GM19328 (cell line): Measurements from ENCODE around the gene B4GALT2.

ENCODE experiments used
- ATAC-seq: cut with Tn5 transposase; IDR thresholded peaks from one replicate; pipeline ENCODE4 v1.9.1; 2021; ENCODE audit warnings: mild to moderate bottlenecking, moderate library complexity; ENCODE audit not compliant: unreplicated experiment

The B4GALT2 gene

DNA sequence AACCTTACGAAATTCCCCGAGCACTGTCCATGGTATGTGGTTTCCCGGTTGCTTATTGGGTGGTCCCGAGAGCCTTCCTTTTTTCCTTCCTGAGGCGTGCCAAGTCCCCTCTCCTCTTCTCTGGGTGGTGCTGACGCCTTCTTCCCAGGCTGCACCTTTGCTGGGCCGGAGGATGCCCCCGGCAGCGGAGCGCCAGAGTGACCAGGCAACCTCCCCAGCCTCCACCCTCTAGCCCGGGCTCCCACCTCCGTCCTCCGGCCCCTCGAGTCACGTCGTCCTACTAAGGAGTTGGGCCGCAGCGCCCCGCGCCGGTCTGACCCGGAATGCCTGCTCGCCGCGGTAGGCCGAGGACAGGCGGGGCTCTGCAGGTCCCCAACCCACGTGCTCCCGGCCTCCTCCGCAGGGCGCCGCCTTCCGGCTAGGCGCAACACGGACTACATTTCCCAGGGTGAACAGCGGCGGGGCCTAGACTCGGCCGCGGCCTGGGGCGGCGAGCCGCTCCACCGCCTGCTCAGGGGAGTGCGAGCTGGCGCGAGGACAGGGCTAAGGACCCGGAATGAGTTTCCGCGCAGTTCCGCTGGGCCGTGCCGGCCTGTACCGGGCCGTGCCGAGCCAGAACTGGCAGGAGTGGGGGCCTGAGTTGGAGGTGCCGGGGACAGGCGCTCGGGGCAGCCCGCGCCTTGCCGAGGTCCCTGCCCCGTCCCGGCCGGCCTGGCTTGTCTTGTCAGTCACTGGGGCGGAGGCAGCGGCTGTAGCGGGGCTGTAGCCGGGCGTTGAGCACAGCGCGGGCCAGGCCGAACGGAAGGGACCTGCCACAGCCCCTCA lies 32.6 kb upstream of the B4GALT2 start, which contains the start of gene IPO13:
TSS of gene IPO13 (plus strand) at position 715 of the 825 bp plus-strand sequence. CDS start 651 bp downstream, outside the sequence.
- peak; percentile 93 for ATAC-seq

DNA sequence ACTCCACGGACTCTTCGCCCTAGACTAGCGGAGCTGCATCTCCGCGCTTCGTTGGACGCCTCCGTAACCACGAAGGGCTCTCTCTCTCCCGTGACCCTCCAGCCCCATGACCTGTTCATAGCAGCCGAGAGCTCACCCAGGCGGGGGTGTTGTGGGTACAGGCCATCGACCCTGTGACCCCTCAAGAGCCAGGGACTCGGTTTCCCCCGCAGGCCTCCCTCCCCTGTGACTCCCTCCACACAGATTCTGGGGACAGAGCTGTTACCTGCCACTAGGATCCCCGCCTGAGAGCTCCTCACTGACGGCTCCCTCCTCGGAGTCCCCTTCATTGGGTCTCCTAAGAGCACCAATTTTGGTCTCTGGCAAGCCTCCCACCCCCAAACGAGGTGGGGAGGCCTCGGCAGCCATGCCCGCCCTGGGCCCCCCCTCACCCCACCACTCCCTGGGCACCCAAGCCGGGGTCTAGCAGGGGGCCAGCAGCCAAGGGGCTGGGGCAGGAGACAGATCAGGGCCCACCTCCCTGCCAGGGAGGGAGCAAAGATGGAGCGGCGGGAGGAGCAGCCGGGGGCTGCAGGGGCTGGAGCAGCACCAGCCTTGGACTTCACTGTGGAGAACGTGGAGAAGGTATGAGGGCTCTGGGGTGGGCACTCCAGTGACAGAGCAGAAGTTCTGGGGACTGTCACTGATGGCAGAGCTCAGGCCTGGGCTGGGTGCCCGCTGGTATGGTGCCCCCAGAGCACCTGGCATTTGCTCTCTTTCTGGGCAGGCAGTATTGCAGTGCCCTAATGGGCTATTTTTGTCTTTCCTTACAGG lies 31.7 kb upstream of the B4GALT2 start:
- ATAC-seq = no peak

DNA sequence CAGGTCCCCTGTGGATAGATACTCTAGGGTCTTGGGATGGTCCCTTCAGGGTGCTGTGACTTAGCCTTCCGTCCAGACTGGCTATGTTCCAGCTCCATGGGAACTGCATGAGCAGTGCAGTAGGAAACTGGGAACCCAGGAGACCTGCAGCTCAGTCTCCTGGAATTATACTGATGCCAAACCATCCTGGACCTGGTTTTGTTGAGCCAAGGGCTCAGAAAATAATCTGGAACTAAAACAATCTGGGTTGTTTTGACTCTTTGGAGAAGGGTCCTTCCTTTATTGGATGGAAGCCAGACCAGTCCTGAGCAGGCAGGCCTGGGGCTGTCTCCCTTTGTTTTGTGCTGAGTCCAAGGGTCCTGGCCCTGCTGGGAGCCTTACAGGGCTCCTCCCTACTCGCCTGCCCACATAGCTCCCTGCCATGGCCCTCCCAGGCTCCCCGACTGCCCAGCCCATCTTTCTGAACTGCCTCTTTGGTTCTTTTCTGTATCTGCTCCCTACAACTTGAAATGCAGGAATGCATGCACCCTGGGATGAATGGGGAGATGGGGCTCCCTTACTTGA lies 31.1 kb upstream of the B4GALT2 start:
- no peak for ATAC-seq

DNA sequence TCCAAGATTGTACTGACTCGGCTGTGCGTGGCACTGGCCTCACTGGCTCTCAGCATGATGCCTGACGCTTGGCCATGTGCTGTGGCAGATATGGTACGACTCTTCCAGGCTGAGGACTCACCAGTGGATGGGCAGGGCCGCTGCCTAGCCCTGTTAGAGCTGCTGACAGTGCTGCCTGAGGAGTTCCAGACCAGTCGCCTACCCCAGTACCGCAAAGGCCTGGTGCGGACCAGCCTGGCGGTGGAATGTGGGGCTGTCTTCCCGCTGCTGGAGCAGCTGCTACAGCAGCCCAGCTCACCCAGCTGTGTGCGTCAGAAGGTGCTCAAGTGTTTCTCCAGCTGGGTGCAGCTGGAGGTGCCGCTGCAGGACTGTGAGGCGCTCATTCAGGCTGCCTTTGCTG lies 29.3 kb upstream of the B4GALT2 start:
- ATAC-seq = no peak

DNA sequence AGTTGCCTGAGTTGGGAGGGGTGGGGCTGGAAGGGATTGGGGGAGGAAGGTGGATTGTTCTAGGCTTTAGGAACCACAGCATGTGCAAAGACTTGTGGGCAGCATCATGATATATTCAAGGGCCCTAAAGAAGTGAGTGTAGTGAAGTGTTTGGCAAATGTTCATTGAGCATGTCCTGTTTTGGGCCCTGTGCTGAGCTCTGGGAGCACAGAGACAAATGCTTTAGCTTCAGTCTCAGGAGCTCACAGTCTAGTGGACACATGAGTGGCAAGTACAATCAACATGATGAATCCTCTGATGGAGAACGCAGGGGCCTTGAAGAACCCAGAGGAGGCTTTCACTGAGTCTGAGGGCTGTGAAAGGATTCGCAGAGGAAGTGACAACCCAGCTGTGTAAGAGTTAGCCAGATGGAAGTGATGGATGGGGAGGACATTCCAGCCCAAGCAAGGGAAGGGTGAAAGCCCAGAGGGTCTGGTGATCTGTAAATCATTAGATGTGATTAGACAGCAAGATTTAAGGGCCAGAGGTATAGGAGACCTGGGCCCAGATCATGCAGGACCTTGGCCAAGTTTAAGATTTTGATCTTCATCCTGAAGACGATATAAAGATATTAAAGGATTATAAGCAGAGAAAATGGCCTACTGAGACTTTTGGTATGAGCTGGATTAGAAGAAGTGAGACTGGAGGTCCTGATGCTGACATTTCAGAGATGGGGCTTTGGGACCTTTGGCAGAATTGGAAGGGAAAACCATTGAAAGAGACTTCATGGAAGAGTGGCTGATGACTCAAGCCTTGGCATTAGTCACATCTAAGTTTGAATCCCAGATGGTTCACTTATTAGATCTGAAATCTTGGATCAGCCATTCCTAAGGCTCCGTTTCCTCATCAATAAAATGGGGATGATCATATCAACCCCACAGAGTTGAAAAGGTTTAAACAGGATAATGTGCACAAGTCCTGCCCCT lies 27.7 kb upstream of the B4GALT2 start:
- ATAC-seq = no peak

DNA sequence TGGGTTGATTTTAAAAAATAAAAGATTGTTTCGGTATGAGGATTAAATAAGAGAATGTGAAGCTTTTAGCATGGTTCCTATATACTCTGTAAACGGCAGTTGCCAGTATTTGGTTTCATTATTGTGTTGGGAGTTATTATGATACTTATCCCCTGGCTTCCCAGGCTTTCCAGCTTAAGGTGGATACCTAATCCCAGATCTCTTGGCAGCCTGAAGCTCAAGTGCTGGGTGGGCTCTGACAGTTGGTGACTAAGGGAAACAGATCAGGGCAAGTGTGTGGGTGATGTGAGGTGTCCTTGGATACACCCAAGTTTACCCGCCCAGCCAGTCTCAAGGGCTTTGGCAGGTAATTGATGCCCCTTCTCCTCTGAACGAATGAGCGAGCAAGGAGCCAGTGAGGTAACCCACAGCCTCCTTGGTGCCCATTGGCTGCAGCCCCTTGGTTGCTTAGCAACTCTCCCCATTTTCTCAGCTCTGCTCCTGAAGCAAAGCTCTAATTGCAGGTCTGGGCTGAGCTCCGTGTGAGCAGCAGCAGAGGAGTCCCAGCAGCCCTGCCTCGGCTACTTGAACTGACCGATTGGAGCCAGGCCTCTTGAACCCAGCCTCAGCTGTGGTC lies 26.2 kb upstream of the B4GALT2 start:
- no peak for ATAC-seq

DNA sequence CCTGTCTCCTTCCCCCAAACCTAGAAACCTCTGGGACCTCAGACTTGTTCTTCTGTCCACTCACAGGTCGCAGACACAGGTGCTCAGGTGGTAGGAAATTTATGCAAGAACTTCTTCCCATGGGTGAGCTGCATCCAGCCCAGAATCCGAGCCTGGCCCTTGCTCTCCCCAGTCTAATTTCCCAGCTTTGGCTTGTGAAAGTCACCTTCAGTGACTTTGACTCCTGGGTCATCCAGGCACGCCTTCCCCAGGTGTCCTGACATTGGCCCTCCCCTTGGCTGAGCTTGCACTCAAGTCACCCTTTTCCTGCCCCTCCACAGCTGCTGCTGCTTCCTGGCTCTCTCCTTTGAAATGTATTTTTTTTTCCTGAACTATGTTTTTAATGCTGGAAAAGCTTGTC lies 25.6 kb upstream of the B4GALT2 start:
- ATAC-seq = no peak

DNA sequence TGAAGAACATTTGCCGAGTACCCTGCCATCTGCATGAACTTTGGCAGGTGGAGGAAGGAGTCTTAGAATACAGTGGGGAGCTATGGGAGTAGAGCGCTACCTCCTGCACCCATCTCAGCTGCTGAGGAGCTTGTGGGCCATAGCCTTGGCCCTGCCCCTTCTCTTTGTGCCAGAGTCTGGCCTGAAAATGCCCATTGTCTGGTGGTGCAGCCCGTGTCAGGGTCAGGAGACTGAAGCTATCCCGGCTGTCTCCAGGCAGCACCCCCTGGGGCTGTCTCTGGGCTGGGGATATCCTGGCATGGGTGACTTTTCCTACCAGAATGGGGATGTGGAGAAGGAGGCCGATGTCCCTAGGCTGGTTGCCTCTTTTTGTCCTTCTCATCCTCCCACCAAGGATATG lies 25.0 kb upstream of the B4GALT2 start:
- no peak for ATAC-seq

DNA sequence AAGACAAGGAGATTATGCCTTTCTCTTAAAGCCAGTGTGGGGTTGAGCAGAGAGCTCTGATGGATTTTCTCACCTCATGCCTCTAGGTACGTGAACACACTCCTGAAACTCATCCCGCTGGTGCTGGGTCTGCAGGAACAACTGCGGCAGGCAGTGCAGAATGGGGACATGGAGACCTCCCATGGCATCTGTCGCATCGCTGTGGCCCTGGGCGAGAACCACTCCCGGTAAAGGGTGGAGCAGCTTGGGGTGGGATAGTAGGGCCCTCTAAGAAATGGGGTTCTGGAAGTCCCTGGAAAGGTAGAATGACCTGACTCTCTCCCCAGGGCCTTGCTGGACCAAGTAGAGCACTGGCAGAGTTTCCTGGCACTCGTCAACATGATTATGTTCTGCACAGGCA lies 22.8 kb upstream of the B4GALT2 start:
- ATAC-seq = no peak

DNA sequence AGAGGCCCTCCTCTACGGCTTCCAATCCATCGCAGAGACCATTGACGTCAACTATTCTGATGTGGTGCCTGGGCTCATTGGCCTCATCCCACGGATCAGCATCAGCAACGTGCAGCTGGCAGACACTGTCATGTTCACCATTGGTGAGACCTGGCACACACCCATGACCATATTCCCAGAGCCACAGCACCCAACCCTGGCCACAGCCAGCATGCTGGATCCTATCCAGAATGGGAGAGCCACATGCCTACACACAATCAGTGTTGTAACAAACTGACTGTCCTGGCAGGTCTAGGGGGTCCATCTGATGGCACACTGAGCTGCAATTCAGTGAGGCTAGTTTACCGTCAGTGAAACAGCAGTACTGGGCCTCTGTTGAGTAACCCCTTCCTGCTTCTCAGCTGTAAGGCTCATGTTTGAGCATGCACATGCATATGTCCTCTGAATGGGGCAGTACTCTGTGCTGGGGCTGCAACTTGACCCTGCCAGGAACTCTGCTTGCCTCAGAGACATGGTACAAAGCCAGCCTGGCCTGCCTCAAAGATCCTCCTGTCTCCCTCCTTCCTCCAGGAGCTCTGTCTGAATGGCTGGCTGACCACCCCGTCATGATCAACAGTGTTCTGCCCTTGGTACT lies 21.5 kb upstream of the B4GALT2 start:
- ATAC-seq = no peak

DNA sequence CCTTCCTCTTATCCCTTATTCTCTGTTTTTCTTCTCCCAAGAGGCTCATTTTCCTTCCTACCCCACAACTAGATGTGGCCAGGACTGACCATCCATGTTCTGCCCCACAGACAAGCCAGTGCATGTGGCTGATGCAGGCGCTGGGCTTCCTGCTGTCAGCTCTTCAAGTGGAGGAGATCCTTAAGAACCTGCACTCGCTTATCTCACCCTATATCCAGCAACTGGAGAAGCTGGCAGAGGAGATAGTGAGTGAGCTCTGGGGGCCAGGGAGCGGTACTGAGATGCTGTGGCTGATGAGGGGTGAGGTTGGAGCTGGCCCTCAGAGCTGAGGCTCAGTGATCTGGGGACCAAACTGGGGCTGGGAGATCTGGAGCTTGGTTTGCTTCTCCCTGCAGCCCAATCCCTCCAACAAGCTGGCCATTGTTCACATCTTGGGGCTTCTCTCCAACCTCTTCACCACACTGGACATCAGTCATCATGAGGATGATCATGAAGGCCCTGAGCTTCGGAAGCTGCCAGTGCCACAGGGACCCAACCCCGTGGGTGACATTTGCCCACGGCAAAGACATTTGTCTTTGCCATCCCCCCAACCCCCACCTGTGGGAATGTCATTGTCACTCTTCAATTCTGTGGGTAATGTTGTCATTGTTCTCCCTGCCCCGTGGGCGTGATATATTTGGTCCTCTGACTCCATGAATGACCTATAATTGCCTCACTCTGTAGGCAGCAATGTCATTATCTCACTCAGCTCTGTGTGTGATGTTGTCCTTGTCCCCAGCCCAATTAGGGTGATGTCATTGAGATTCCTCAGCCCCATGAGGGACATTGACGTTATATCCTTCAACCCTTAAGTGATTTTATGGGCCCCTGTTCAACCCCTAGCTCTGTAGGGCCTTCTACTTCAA lies 20.4 kb upstream of the B4GALT2 start:
- no peak for ATAC-seq

DNA sequence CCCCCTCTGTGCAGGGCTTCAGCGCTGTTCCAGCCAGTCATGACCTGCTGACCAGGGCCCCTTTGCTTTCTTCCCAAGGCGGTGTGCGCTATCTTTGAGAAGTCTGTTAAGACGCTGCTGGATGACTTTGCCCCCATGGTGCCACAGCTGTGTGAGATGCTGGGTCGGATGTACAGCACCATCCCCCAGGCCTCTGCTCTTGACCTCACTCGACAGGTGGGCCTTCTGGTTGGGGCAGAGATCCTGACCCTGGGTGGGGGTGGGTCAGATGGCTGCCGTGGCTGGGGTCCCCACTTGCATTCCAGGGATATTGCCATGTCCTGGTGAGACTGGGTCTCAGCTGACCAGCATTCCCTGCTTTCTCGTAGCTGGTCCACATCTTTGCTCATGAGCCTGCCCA lies 18.2 kb upstream of the B4GALT2 start:
- ATAC-seq = no peak

DNA sequence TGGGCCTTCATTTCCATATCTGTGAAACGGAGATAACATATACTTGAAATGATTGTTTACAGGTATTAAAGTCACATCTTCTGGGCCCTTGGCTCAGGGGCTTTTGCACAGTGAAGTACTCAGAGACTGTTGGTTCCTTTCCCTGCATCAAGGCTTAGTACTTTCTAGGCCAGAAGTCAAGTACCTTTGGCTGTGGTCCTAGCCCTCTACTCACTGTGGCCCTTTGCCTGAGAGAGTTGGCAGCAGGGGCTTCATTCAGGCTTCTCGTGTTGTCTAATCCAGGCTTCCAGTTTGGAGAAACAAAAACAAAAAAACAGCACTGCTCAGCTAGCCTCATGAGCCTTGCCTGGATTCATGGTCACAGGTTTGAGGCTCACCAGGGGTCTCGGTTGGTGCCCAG lies 17.3 kb upstream of the B4GALT2 start:
- no peak for ATAC-seq

DNA sequence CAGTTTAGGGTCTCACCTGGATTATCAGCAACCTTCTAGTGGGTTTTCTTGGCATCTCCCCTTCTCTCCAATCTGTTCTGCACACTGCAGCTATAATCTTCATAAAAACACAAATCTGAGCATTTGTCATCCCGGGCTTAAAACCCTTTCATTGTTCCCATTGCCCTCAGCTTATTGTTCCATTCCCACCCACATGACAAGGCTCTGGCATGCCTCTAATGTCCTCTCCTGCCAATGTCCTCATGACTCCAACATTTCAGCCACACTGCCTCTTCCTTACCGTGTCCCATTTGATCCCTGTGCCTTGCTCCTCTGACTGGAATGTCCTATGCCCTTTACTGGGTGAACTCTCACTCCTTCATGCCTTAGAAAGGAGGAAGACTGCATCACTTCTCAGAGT lies 16.7 kb upstream of the B4GALT2 start:
- no peak for ATAC-seq

DNA sequence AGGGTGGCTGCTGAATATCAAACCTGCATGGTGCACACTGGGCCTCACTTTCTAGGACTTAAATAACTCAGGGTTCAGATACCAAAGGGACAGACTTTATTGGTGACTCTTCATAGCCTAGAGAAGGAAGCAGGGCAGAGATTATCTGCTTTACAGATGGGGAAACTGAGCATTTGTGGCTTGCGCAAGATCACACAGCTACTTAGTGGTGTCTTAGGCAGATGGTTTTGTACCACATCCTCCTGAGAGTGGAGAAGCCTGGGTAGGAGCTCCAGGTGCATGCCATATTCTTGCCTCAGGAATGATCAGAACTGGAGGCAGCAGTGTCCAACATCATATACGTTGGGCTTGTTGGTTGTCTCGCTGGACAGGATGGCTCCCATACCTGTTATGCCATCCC lies 16.0 kb upstream of the B4GALT2 start:
- ATAC-seq = no peak

DNA sequence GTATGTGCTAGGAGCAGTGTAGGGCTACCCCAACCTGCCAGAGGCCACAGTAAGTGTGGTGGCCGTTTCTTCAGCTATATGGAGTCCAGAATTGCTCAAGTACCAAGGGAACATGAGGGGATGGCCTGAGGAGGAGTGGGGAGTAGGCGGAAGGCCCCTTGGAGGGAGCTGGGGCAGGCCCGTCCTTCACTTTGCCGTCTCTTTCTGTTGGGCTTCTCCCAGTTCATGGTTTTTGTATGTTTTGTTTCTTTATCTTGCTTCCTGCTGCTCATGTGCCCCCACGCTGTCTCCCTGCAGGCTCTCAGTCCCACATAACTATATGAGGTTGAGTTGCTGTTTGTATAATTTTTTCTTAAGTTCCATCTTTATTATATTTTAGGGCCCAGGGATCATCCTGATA lies 15.1 kb upstream of the B4GALT2 start:
- no peak for ATAC-seq

DNA sequence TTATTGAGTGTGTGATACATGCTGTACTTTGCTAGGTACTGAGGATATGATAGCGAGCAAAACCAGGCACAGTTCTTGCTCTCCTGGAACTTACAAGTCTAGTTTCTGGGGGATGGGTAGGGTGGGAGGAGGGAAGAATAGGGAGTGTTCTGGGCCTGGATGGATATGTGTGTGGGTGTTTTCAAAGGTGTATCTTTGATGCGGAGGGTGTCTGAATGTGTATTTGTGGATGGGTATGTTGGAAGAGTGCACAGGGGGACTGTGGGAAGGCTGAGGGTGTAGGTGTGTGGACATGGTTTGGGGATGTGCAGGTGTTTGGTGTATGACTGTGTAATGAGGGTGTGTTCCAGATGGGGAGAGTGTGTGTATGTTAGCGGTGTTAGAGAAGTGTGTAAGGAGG lies 13.7 kb upstream of the B4GALT2 start:
- ATAC-seq = no peak

DNA sequence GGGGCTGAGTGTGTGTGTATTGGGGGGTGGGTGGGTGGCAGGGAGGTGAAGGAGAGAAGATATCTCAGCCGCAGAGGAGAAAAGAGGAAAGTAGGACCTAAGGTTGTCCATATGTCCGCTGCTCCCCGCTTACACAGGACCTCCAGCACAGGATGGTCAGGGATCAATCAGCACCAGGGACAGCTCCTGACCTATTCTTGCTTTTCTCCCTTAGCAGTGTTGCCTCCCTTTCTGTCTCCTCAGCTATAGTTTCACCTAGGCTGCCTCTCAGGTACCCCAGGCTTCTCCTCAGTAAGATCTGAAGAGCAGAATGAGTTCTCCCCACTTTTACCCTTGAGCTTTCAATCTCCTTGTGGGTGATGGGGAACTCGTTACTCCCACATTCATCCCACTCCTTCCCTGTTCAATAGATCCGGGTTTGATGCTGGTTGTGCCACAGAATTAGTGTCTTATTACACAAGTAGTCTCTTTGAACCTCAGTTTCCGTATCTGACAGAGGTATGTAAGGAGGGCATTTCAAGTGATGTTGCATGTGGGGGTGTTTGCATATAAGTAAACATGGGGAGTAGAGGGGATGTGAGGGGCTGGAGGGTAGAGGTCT lies 10.6 kb upstream of the B4GALT2 start:
- no peak for ATAC-seq

DNA sequence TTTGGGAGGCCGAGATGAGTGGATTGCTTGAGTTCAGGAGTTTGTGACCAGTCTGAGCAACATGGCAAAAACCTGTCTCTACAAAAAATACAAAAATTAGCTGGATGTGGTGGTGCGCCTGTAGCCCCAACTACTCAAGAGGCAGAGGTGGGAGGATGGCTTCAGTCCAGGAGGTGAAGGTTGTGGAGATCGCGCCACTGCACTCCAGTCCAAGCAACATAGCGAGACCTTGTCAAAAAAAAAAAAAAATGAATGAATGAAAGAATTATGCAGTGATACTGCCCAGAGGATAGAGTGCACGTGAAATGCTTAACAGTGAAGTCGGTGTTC lies 9.6 kb upstream of the B4GALT2 start:
- ATAC-seq = no peak
